HepG2 (cell line): ENCODE measurements around the gene CTNNA1. TPM values are rescaled to one million over a fixed set of nuclear protein-coding genes. Genes with fewer than 3 reads are reported as not detected.

Experiments
- DNMT1 ChIP-seq: sonication (generic); formaldehyde crosslinking; IDR thresholded peaks from 2 replicates; pipeline ENCODE4 v1.5.1; 2020; ENCODE audit warnings: mild to moderate bottlenecking, missing genetic modification reagents
- FOXO1 ChIP-seq: sonication (generic); formaldehyde crosslinking; IDR thresholded peaks from 2 replicates; pipeline ENCODE4 v1.4.0; 2020; ENCODE audit warnings: missing genetic modification reagents
- HDAC6 ChIP-seq: fragments of 200-600 bp; sonication (generic); IDR thresholded peaks from 2 replicates; pipeline ENCODE4 v1.7.0; 2017; ENCODE audit warnings: mild to moderate bottlenecking, antibody characterized with exemption, low read length, low read depth
- ZFP36L1 ChIP-seq: sonication (generic); formaldehyde crosslinking; IDR thresholded peaks from 2 replicates; pipeline ENCODE4 v1.8.0; 2022; ENCODE audit warnings: mild to moderate bottlenecking, missing genetic modification reagents, moderate library complexity
- polyA plus RNA-seq, 8 experiments: library from polyadenylated mRNA; depleted of rRNA in 3 of 8; stranded (reverse) in 7 of 8; unstranded in 1 of 8; fragments of >200 nt; fragmentation: Illumina TruSeq in 4 of 8; extraction: Trizol in 4 of 8; gene quantifications; 2 replicates each; pipeline versions ENCODE4 v1.2.1 to v1.2.3, GENCODE V29; 2011 to 2016; ENCODE audit warnings: low read depth in 4 of 8, missing spikeins in 1 of 8, mixed read lengths in 1 of 8; ENCODE audit not compliant: insufficient read depth in 1 of 8
- total RNA-seq, 5 experiments: library from RNA; depleted of rRNA; stranded (reverse); fragments of >200 nt; fragmentation: Illumina TruSeq; extraction: Trizol; gene quantifications; 2 replicates each; pipeline ENCODE4 v1.2.3, GENCODE V29; 2016; ENCODE audit warnings: low read depth in 1 of 5
- TF ChIP-seq, protein P1 (sequence below): sonication (generic); formaldehyde crosslinking; IDR thresholded peaks from 2 replicates; pipeline ENCODE4 v1.8.0; 2022; ENCODE audit warnings: mild to moderate bottlenecking, missing genetic modification reagents
- TF ChIP-seq, protein P2 (sequence below): sonication (generic); formaldehyde crosslinking; IDR thresholded peaks from 2 replicates; pipeline ENCODE4 v1.5.0; 2020; ENCODE audit warnings: mild to moderate bottlenecking, missing genetic modification reagents, borderline replicate concordance

Gene CTNNA1
- total and polyA plus RNA-seq, 2 of the 13 experiments (the other 11 are each of a cell fraction or from before 2014, with no cell fraction given) = 66.8 to 162 TPM

DNA sequence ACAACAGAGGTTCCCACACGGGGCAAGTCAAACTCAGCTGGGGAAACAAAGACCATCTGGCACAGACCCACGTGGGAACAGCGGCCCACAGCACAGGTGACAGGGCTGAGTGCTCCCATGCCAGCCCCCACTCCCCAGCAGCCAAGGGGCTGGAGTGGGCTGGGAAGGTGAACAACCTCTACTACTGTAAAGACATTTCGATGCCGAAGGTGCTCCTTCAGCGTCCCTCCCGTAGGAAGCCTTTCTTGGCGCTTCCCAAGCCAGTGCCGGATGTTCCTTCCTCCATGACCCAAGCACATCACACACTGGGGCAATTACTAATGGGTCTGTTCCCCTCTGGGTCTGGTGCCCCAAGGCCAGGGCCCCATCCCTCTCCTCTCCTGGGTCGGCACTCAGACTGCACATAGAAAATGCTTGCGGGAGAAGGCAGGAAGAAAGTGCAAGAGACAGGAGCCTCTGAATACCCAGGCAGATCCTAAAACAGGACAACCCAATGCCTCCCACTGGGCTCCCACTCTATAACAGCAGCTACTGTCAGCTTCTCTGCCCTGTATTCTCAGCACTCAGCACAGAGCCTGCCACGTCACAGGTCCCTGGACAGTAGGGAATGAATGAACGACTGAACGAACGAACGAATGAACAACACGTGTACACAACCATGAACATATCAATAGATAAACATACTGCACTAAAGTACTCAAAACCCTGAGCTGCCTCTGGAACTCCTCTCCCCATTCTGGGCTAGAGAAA lies 198.9 kb downstream of the CTNNA1 start (continued):
- no peak for TF ChIP-seq HDAC6
- no peak for TF ChIP-seq FOXO1 (CRISPR knock-in tag)
- TF ChIP-seq, protein P1, sequence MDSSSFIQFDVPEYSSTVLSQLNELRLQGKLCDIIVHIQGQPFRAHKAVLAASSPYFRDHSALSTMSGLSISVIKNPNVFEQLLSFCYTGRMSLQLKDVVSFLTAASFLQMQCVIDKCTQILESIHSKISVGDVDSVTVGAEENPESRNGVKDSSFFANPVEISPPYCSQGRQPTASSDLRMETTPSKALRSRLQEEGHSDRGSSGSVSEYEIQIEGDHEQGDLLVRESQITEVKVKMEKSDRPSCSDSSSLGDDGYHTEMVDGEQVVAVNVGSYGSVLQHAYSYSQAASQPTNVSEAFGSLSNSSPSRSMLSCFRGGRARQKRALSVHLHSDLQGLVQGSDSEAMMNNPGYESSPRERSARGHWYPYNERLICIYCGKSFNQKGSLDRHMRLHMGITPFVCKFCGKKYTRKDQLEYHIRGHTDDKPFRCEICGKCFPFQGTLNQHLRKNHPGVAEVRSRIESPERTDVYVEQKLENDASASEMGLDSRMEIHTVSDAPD (CRISPR knock-in tag) = no peak
- no peak for TF ChIP-seq DNMT1 (CRISPR knock-in tag)
- TF ChIP-seq ZFP36L1 = no peak
- TF ChIP-seq, protein P2, sequence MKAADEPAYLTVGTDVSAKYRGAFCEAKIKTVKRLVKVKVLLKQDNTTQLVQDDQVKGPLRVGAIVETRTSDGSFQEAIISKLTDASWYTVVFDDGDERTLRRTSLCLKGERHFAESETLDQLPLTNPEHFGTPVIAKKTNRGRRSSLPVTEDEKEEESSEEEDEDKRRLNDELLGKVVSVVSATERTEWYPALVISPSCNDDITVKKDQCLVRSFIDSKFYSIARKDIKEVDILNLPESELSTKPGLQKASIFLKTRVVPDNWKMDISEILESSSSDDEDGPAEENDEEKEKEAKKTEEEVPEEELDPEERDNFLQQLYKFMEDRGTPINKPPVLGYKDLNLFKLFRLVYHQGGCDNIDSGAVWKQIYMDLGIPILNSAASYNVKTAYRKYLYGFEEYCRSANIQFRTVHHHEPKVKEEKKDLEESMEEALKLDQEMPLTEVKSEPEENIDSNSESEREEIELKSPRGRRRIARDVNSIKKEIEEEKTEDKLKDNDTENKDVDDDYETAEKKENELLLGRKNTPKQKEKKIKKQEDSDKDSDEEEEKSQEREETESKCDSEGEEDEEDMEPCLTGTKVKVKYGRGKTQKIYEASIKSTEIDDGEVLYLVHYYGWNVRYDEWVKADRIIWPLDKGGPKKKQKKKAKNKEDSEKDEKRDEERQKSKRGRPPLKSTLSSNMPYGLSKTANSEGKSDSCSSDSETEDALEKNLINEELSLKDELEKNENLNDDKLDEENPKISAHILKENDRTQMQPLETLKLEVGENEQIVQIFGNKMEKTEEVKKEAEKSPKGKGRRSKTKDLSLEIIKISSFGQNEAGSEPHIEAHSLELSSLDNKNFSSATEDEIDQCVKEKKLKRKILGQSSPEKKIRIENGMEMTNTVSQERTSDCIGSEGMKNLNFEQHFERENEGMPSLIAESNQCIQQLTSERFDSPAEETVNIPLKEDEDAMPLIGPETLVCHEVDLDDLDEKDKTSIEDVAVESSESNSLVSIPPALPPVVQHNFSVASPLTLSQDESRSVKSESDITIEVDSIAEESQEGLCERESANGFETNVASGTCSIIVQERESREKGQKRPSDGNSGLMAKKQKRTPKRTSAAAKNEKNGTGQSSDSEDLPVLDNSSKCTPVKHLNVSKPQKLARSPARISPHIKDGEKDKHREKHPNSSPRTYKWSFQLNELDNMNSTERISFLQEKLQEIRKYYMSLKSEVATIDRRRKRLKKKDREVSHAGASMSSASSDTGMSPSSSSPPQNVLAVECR (CRISPR knock-in tag) = no peak
